Measurements from ENCODE around the gene MRPL4. TPM values are rescaled to one million over a fixed set of nuclear protein-coding genes. Genes with fewer than 3 reads are reported as not detected.

The MRPL4 gene
- polyA plus RNA-seq, 3 donors from 2014 or later: 24.3 to 42.6 (median 27.1) TPM

- H3K27ac Mint-ChIP-seq: peak overlapping the region in 1 of 6 donors; percentile 53
- DNase-seq: no peak
- no peaks in the 10 kb centered on the region for H3K9me3 Mint-ChIP-seq
- no peak overlapping the region for H3K4me3 Mint-ChIP-seq
- peaks cover 12 to 18% (median 17%) of the 10 kb centered on the region in 3 donors for H3K36me3 Mint-ChIP-seq
- H3K4me1 Mint-ChIP-seq: peaks cover 3 to 6% of the 10 kb centered on the region in 2 donors
- H3K27me3 Mint-ChIP-seq (ENCODE audit: low read depth in 3 of 3): peaks cover 0 to 4% (median 3%) of the 10 kb centered on the region in 3 donors
Measured at GRCh38 chr19:10258080-10258710, 6.2 kb downstream of the MRPL4 start.

DNA sequence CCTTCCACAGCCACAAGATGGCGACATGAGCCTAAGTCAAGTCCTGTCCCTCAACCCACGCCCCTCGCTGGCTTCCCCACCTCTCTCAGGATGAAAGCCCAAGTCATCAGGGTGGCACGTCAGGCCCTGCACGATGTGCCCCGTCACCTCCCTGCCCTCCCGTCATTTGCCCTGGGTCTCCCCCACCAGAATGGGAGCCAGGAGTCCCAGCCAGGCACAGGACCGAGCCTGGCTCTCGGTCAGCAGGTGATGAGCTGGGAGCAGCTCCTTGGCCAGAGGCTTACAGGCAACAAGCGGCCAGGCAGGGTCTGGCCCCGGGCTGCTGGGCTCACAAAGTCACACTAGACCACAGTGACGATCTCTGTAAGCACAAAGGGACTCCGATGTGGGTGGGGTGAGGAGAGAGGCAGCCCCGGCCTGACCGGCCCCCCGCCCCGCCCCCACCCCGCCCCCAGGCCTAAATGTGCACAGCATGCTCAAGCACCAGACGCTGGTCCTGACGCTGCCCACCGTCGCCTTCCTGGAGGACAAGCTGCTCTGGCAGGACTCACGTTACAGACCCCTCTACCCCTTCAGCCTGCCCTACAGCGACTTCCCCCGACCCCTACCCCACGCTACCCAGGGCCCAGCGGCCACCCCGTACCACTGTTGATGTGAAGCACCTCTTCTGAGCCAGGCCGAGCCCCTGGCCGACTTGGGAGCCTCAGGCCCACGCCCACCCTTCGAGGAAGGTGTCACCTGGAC is 7.3 kb downstream of the MRPL4 start:
- Mint-ChIP-seq H3K27me3 (ENCODE audit: low read depth in 3 of 3) (peaks cover 0 to 3% (median 2%) of the 10 kb centered on the region in 3 donors), H3K4me3 (no peak overlapping the region), H3K27ac (peak overlapping the region in 1 of 6 donors; percentile 34), H3K4me1 (peaks cover 3 to 6% of the 10 kb centered on the region in 2 donors), H3K36me3 (peaks cover 6 to 14% (median 13%) of the 10 kb centered on the region in 3 donors), H3K9me3 (no peaks in the 10 kb centered on the region)
- DNase-seq: peak; percentile 76 to 81 (median 78)

DNA sequence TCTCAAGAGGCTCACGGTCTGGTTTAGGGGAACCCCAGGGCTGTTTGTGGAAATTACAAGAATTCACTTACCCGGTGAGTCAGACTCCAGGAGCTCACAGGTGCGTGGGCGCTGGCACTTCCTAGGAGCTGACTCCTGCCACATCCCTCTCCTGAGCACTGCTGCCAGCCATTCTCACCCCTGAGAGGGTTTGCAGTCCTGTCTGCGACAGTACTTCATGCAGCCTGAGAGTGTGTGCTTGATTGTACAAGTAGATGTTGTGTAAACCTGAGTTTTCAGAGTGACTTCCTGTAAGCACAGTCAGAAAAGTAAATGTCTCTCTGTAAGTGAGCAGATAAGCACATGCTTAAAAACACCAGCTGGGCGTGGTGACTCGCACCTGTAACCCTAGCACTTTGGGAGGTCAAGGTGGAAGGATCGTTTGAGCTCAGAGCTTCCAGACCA is 8.1 kb downstream of the MRPL4 start:
- H3K4me3 Mint-ChIP-seq: no peak overlapping the region
- no peak for DNase-seq
- peaks cover 5 to 12% (median 11%) of the 10 kb centered on the region in 3 donors for H3K36me3 Mint-ChIP-seq
- H3K4me1 Mint-ChIP-seq: peaks cover 3 to 4% of the 10 kb centered on the region in 2 donors
- no peak overlapping the region for H3K27ac Mint-ChIP-seq
- peaks cover 0 to 3% (median 2%) of the 10 kb centered on the region in 3 donors for H3K27me3 Mint-ChIP-seq (ENCODE audit: low read depth in 3 of 3)
- H3K9me3 Mint-ChIP-seq: no peaks in the 10 kb centered on the region

- H3K9me3 Mint-ChIP-seq: no peaks in the 10 kb centered on the region
- DNase-seq: no peak
- no peaks in the 10 kb centered on the region for H3K36me3 Mint-ChIP-seq
- no peak overlapping the region for H3K4me3 Mint-ChIP-seq
- H3K27ac Mint-ChIP-seq: no peak overlapping the region
- no peaks in the 10 kb centered on the region for H3K4me1 Mint-ChIP-seq
- peaks cover 0 to 5% (median 2%) of the 10 kb centered on the region in 3 donors for H3K27me3 Mint-ChIP-seq (ENCODE audit: low read depth in 3 of 3)
Measured at GRCh38 chr19:10262771-10263170, 10.8 kb downstream of the MRPL4 start.

GRCh38 chr19:10266706-10267105 is 14.7 kb downstream of the MRPL4 start:
- Mint-ChIP-seq H3K4me1 (peaks cover 20 to 24% of the 10 kb centered on the region in 2 donors), H3K36me3 (no peaks in the 10 kb centered on the region), H3K27me3 (ENCODE audit: low read depth in 3 of 3) (peaks cover 12 to 29% (median 17%) of the 10 kb centered on the region in 3 donors), H3K9me3 (no peaks in the 10 kb centered on the region), H3K27ac (peak overlapping the region in 1 of 6 donors; percentile 62), H3K4me3 (no peak overlapping the region)
- no peak for DNase-seq

- H3K27me3 Mint-ChIP-seq (ENCODE audit: low read depth in 3 of 3): peaks cover 16 to 31% (median 17%) of the 10 kb centered on the region in 3 donors
- H3K4me3 Mint-ChIP-seq: no peak overlapping the region
- H3K36me3 Mint-ChIP-seq: no peaks in the 10 kb centered on the region
- H3K27ac Mint-ChIP-seq: peak overlapping the region in 1 of 6 donors; percentile 10
- peaks cover 31 to 34% of the 10 kb centered on the region in 2 donors for H3K4me1 Mint-ChIP-seq
- DNase-seq: no peak
- no peaks in the 10 kb centered on the region for H3K9me3 Mint-ChIP-seq
Measured at GRCh38 chr19:10268071-10268470, 16.1 kb downstream of the MRPL4 start.

DNA sequence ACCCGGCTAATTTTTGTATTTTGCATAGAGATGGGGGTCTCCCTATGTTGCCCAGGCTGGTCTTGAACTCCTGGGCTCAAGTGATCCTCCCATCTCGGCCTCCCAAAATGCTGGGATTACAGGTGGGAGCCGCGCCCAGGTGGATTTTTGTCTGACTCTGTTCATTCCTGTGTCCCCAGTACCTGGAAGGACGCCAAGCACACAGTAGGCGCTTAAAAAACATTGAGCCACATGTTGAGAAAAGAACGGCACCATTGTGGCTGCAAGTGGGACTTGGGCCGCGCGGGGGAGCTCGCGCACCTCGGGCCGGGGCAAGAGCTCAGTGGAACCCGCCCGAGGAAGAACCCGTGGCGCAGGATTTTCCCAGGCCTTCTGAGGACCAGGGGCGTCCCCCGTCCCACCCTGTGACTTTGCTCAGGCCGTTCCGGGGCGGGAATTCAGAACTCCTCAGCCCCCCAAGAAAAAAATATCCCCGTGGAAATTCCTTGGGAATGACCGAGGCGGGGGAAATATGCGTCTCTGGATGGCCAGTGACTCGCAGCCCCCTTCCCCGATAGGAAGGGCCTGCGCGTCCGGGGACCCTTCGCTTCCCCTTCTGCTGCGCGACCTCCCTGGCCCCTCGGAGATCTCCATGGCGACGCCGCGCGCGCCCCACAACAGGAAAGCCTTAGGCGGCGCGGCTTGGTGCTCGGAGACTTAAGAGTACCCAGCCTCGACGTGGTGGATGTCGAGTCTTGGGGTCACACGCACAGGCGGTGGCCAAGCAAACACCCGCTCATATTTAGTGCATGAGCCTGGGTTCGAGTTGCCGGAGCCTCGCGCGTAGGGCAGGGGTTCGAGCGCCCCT is 17.5 kb downstream of the MRPL4 start:
- peaks cover 0 to 4% (median under 1%) of the 10 kb centered on the region in 3 donors for H3K36me3 Mint-ChIP-seq
- H3K27ac Mint-ChIP-seq: peak overlapping the region; percentile 93 to 96 (median 96)
- peak overlapping the region; percentile 85 to 89 (median 88) for H3K4me3 Mint-ChIP-seq
- H3K9me3 Mint-ChIP-seq: no peaks in the 10 kb centered on the region
- H3K27me3 Mint-ChIP-seq (ENCODE audit: low read depth in 3 of 3): peaks cover 16 to 31% (median 17%) of the 10 kb centered on the region in 3 donors
- H3K4me1 Mint-ChIP-seq: peaks cover 35 to 43% of the 10 kb centered on the region in 2 donors
- peak; percentile 86 for DNase-seq

DNA sequence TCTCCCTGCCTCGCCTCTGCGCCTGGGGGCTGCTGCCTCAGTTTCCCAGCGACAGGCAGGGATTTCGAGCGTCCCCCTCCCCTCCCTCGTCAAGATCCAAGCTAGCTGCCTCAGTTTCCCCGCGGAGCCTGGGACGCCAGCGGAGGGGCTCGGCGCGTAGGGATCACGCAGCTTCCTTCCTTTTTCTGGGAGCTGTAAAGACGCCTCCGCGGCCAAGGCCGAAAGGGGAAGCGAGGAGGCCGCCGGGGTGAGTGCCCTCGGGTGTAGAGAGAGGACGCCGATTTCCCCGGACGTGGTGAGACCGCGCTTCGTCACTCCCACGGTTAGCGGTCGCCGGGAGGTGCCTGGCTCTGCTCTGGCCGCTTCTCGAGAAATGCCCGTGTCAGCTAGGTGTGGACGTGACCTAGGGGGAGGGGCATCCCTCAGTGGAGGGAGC is 18.2 kb downstream of the MRPL4 start:
- H3K9me3 Mint-ChIP-seq: no peaks in the 10 kb centered on the region
- H3K36me3 Mint-ChIP-seq: peaks cover 0 to 7% (median 5%) of the 10 kb centered on the region in 3 donors
- peak; percentile 91 to 94 (median 92) for DNase-seq
- peak overlapping the region; percentile 93 to 96 (median 96) for H3K27ac Mint-ChIP-seq
- peak overlapping the region; percentile 85 to 89 (median 88) for H3K4me3 Mint-ChIP-seq
- peaks cover 38 to 48% of the 10 kb centered on the region in 2 donors for H3K4me1 Mint-ChIP-seq
- peaks cover 16 to 31% (median 17%) of the 10 kb centered on the region in 3 donors for H3K27me3 Mint-ChIP-seq (ENCODE audit: low read depth in 3 of 3)

- H3K4me1 Mint-ChIP-seq: peaks cover 38 to 48% of the 10 kb centered on the region in 2 donors
- H3K4me3 Mint-ChIP-seq: peak within 1 kb of the TSS; percentile 85 to 89 (median 88)
- no peaks in the 10 kb centered on the region for H3K9me3 Mint-ChIP-seq
- peak within 1 kb of the TSS; percentile 93 to 96 (median 96) for H3K27ac Mint-ChIP-seq
- peaks cover 0 to 7% (median 5%) of the 10 kb centered on the region in 3 donors for H3K36me3 Mint-ChIP-seq
- peaks cover 16 to 31% (median 17%) of the 10 kb centered on the region in 3 donors for H3K27me3 Mint-ChIP-seq (ENCODE audit: low read depth in 3 of 3)
- peak; percentile 80 to 84 (median 84) for DNase-seq
Measured at GRCh38 chr19:10270616-10271394, 18.8 kb downstream of the MRPL4 start, which contains the start of gene ICAM1. Gene ICAM1, plus strand, starts transcription at chr19:10271120. Its CDS starts 40 bp downstream, at chr19:10271160.

DNA sequence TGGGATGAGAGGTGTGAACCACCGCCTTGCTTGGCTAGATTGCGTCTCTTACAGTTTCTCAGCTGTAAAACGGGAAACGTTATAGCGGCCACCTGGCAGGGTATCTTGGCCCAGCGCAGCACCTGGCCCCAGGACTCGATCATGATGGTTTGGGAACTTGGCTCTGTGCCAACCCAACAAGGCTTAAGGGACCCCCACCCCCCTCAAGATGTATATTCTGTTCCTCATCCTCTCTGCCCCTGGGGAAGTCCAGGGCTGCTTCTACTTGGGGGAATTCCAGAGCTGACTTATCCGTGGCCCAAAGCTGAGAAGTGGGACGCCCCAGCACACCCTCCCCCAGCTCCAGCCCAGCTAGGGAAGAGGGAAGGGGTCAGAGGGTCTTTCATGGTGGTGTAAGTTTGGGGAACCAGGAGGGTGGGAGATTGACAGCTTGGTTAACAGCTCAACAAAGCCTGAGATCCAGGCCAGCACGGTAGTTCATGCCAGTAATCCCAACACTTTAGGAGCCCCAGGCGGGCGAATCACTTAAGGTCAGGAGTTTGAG is 19.6 kb downstream of the MRPL4 start:
- Mint-ChIP-seq H3K4me3 (peak overlapping the region; percentile 85 to 89 (median 88)), H3K4me1 (peaks cover 38 to 48% of the 10 kb centered on the region in 2 donors), H3K27ac (peak overlapping the region; percentile 93 to 96 (median 96)), H3K9me3 (no peaks in the 10 kb centered on the region), H3K27me3 (ENCODE audit: low read depth in 3 of 3) (peaks cover 16 to 31% (median 17%) of the 10 kb centered on the region in 3 donors), H3K36me3 (peaks cover 0 to 7% (median 5%) of the 10 kb centered on the region in 3 donors)
- DNase-seq: peak; percentile 31 to 50 (median 37)

- H3K4me3 Mint-ChIP-seq: peak overlapping the region in 1 of 5 donors; percentile 9
- peaks cover 0 to 15% (median 7%) of the 10 kb centered on the region in 3 donors for H3K36me3 Mint-ChIP-seq
- H3K9me3 Mint-ChIP-seq: no peaks in the 10 kb centered on the region
- H3K4me1 Mint-ChIP-seq: peaks cover 42 to 61% of the 10 kb centered on the region in 2 donors
- H3K27ac Mint-ChIP-seq: peak overlapping the region; percentile 47 to 89 (median 68)
- DNase-seq: no peak
- H3K27me3 Mint-ChIP-seq (ENCODE audit: low read depth in 3 of 3): peaks cover 14 to 21% (median 16%) of the 10 kb centered on the region in 3 donors
Measured at GRCh38 chr19:10274589-10274988, 22.6 kb downstream of the MRPL4 start.
